IMR-90 (cell line): ENCODE measurements around the gene SH2D1B. TPM values are rescaled to one million over a fixed set of nuclear protein-coding genes. Genes with fewer than 3 reads are reported as not detected.

Source experiments
- ATAC-seq: fragments of 200-7000 bp; cut with Tn5 transposase; 2 replicates; pipeline ENCODE4 v1.9.1; 2020; ENCODE audit warnings: low read depth, mild to moderate bottlenecking, moderate library complexity
- BruUV-seq: library from RNA; stranded (reverse); fragments of 400-500 nt; replicated peaks from 2 replicates; lab custom pipeline; 2021; lab: Mats Ljungman, UMichigan
- CTCF ChIA-PET: fragments of 300-600 bp; formaldehyde crosslinking; extraction: SDS; loops from one replicate; lab custom pipeline; 2021; ENCODE audit warnings: antibody characterized with exemption; lab: Yijun Ruan, JAX
- POLR2A ChIA-PET: fragments of 300-600 bp; sonication (Branson Sonifier 250); formaldehyde crosslinking; loops from one replicate; lab custom pipeline; 2022; ENCODE audit warnings: antibody characterized with exemption; ENCODE audit not compliant: unreplicated experiment; lab: Charles Lee
- DNase-seq: peaks from one replicate; pipeline ENCODE4 v3.0.0; 2013
- H2AFZ ChIP-seq: replicated peaks from 2 replicates; pipeline ENCODE3; 2013; ENCODE audit warnings: low read length, mild to moderate bottlenecking; ENCODE audit not compliant: poor library complexity
- H2AK5ac ChIP-seq: 2 replicates; pipeline ENCODE4 v1.6.1; 2013; ENCODE audit warnings: low read depth, low read length, inconsistent platforms
- H2AK9ac ChIP-seq: replicated peaks from 2 replicates; pipeline ENCODE3; 2013; ENCODE audit warnings: mild to moderate bottlenecking, low read depth, low read length, moderate library complexity; ENCODE audit not compliant: poor library complexity
- H2BK120ac ChIP-seq: 2 replicates; pipeline ENCODE4 v1.6.1; 2013; ENCODE audit warnings: low read depth, low read length, inconsistent platforms
- H2BK15ac ChIP-seq: 3 replicates; pipeline ENCODE4 v1.6.1; 2013; ENCODE audit warnings: low read depth, low read length, inconsistent platforms
- H2BK20ac ChIP-seq: 2 replicates; pipeline ENCODE4 v1.6.1; 2013; ENCODE audit warnings: low read depth, mild to moderate bottlenecking, inconsistent platforms, low read length, moderate library complexity
- H2BK5ac ChIP-seq: 2 replicates; pipeline ENCODE4 v1.6.1; 2013; ENCODE audit warnings: mild to moderate bottlenecking, low read depth, low read length, inconsistent platforms; ENCODE audit not compliant: poor library complexity, severe bottlenecking
- H3K14ac ChIP-seq: replicated peaks from 2 replicates; pipeline ENCODE4 v1.6.1; 2013; ENCODE audit warnings: low read depth, low read length, inconsistent platforms
- H3K18ac ChIP-seq: 2 replicates; pipeline ENCODE4 v1.6.1; 2013; ENCODE audit warnings: low read depth, low read length, control low read depth
- H3K23ac ChIP-seq: 2 replicates; pipeline ENCODE4 v1.6.1; 2013; ENCODE audit warnings: low read depth, low read length, inconsistent platforms
- H3K27ac ChIP-seq: 2 replicates; pipeline ENCODE4 v1.5.1; 2013; ENCODE audit warnings: mild to moderate bottlenecking, control low read depth, low read length; ENCODE audit not compliant: insufficient read depth
- H3K27me3 ChIP-seq: 2 replicates; pipeline ENCODE4 v1.6.1; 2013; ENCODE audit warnings: low read length; ENCODE audit not compliant: control insufficient read depth, insufficient read depth
- H3K36me3 ChIP-seq: 2 replicates; pipeline ENCODE4 v1.6.1; 2013; ENCODE audit warnings: low read length, mixed read lengths; ENCODE audit not compliant: control insufficient read depth, insufficient read depth
- H3K4ac ChIP-seq: 2 replicates; pipeline ENCODE4 v1.6.1; 2013; ENCODE audit warnings: low read depth, low read length, inconsistent platforms
- H3K4me1 ChIP-seq: 2 replicates; pipeline ENCODE4 v1.6.1; 2013; ENCODE audit warnings: low read length, mixed read lengths; ENCODE audit not compliant: control insufficient read depth, insufficient read depth
- H3K4me2 ChIP-seq: 2 replicates; pipeline ENCODE4 v1.6.1; 2013; ENCODE audit warnings: low read depth, mild to moderate bottlenecking, control low read depth, low read length, moderate library complexity
- H3K4me3 ChIP-seq: 2 replicates; pipeline ENCODE4 v1.5.1; 2013; ENCODE audit warnings: low read depth, mild to moderate bottlenecking, control low read depth, low read length, moderate library complexity; ENCODE audit not compliant: insufficient read depth
- H3K56ac ChIP-seq: 2 replicates; pipeline ENCODE4 v1.6.1; 2013; ENCODE audit warnings: low read length, inconsistent platforms; ENCODE audit not compliant: insufficient read depth; ENCODE audit errors: extremely low read depth
- H3K79me1 ChIP-seq, 2 experiments: 2 replicates each; pipeline ENCODE4 v1.6.1; 2013; ENCODE audit warnings: low read length in 2 of 2, inconsistent platforms in 1 of 2, low read depth in 1 of 2
- H3K9ac ChIP-seq: 2 replicates; pipeline ENCODE4 v1.6.1; 2013; ENCODE audit warnings: low read depth, low read length, control low read depth
- H3K9me1 ChIP-seq: 2 replicates; pipeline ENCODE4 v1.6.1; 2013; ENCODE audit warnings: low read length, inconsistent platforms; ENCODE audit not compliant: insufficient read depth
- H3K9me3 ChIP-seq: 2 replicates; pipeline ENCODE4 v1.6.1; 2013; ENCODE audit warnings: low read length; ENCODE audit not compliant: control insufficient read depth, insufficient read depth
- H4K20me1 ChIP-seq: 2 replicates; pipeline ENCODE4 v1.6.1; 2013; ENCODE audit warnings: low read length, inconsistent platforms; ENCODE audit not compliant: insufficient read depth
- H4K5ac ChIP-seq: 2 replicates; pipeline ENCODE4 v1.6.1; 2013; ENCODE audit warnings: mild to moderate bottlenecking, low read depth, low read length, control low read depth
- H4K8ac ChIP-seq, 2 experiments: 2 replicates each; pipeline ENCODE4 v1.6.1; 2013; ENCODE audit warnings: low read depth in 2 of 2, low read length in 2 of 2, control low read depth in 1 of 2, inconsistent platforms in 1 of 2
- H4K91ac ChIP-seq: 2 replicates; pipeline ENCODE4 v1.6.1; 2013; ENCODE audit warnings: low read depth, low read length, inconsistent platforms; ENCODE audit not compliant: insufficient read depth
- BHLHE40 ChIP-seq: fragments of 150-350 bp; IDR thresholded peaks from 2 replicates; pipeline ENCODE4 v1.6.1; 2016; ENCODE audit warnings: mild to moderate bottlenecking, low read depth, low read length
- CEBPB ChIP-seq: IDR thresholded peaks from 2 replicates; pipeline ENCODE4 v1.6.1; 2012; ENCODE audit warnings: low read depth, low read length, improper control_type of control experiment
- CHD1 ChIP-seq: IDR thresholded peaks from 2 replicates; pipeline ENCODE4 v1.6.1; 2012; ENCODE audit warnings: low read depth, low read length, improper control_type of control experiment
- ELK1 ChIP-seq: fragments of 150-350 bp; IDR thresholded peaks from 2 replicates; pipeline ENCODE4 v1.6.1; 2016; ENCODE audit warnings: low read depth, mild to moderate bottlenecking, low read length, moderate library complexity, borderline replicate concordance
- FOS ChIP-seq: fragments of 150-350 bp; IDR thresholded peaks from 2 replicates; pipeline ENCODE4 v1.6.1; 2016; ENCODE audit warnings: low read depth, low read length
- MAFK ChIP-seq: IDR thresholded peaks from 2 replicates; pipeline ENCODE4 v1.6.1; 2012; ENCODE audit warnings: low read depth, low read length, improper control_type of control experiment
- MAZ ChIP-seq: IDR thresholded peaks from 2 replicates; pipeline ENCODE4 v1.6.1; 2012; ENCODE audit warnings: low read depth, mild to moderate bottlenecking, low read length, improper control_type of control experiment, moderate library complexity, borderline replicate concordance
- MXI1 ChIP-seq: IDR thresholded peaks from 2 replicates; pipeline ENCODE4 v1.6.1; 2012; ENCODE audit warnings: low read depth, mild to moderate bottlenecking, low read length, moderate library complexity, borderline replicate concordance
- POLR2A ChIP-seq: IDR thresholded peaks from 2 replicates; pipeline ENCODE4 v1.6.1; 2012; ENCODE audit warnings: mild to moderate bottlenecking, low read depth, low read length
- RAD21 ChIP-seq: IDR thresholded peaks from 2 replicates; pipeline ENCODE4 v1.6.1; 2012; ENCODE audit warnings: low read length, improper control_type of control experiment
- RCOR1 ChIP-seq: IDR thresholded peaks from 2 replicates; pipeline ENCODE4 v1.6.1; 2012; ENCODE audit warnings: mild to moderate bottlenecking, low read length, improper control_type of control experiment; ENCODE audit not compliant: insufficient replicate concordance
- RFX5 ChIP-seq: IDR thresholded peaks from 2 replicates; pipeline ENCODE4 v1.8.0; 2012; ENCODE audit warnings: low read depth, mild to moderate bottlenecking, low read length, moderate library complexity
- SMC3 ChIP-seq: fragments of 150-350 bp; IDR thresholded peaks from 2 replicates; pipeline ENCODE4 v1.6.1; 2016; ENCODE audit warnings: low read depth, mild to moderate bottlenecking, antibody characterized with exemption, low read length, moderate library complexity
- WGBS, 2 experiments: methylation state at CpG; one replicate each; pipeline versions ENCODE4 v1.1.5 to v1.1.7; 2013; ENCODE audit warnings: missing lambda C conversion rate in 2 of 2; ENCODE audit not compliant: insufficient read length in 1 of 2; ENCODE audit errors: extremely low coverage in 2 of 2; 5-methylcytosine and 5-hydroxymethylcytosine counted together
- dilution Hi-C: fragments of 300-500 bp; cut with HindIII; formaldehyde crosslinking; loops from one replicate; pipeline ENCODE4 v1.14.3; 2018; ENCODE audit warnings: low sequenced_read_pairs; ENCODE audit not compliant: unreplicated experiment
- in situ Hi-C: fragments of 300-500 bp; cut with MboI; formaldehyde crosslinking; loops from 3 replicates; pipeline ENCODE4 v1.14.3; 2019; ENCODE audit warnings: low sequenced_read_pairs, inconsistent platforms, mixed read lengths
- intact Hi-C: fragments of 100-400 bp; cut with micrococcal nuclease; formaldehyde crosslinking; loops from 2 replicates; pipeline ENCODE4 v1.10.0; 2022
- polyA plus RNA-seq, 3 experiments: library from polyadenylated mRNA; depleted of rRNA; stranded (reverse); fragments of >200 nt; gene quantifications; 2 replicates each; pipeline ENCODE4 v1.2.3, GENCODE V29; 2012; ENCODE audit warnings: low replicate concordance in 1 of 3
- total RNA-seq: library from RNA; depleted of rRNA; stranded (reverse); fragments of >200 nt; gene quantifications from 2 replicates; pipeline ENCODE4 v1.2.3, GENCODE V29; 2012
- TF ChIP-seq, protein P1 (sequence below): conservative IDR thresholded peaks from 2 replicates; pipeline ENCODE4 v1.5.1; 2012; ENCODE audit warnings: mild to moderate bottlenecking, low read depth, low read length, improper control_type of control experiment

Gene SH2D1B
- total and polyA plus RNA-seq, 2 of the 4 experiments (the other 2 are of a cell fraction), result 0.03 to 0.18 TPM

GRCh38 chr1:162369571-162369970 is 42.4 kb downstream of the SH2D1B start:
- Histone ChIP-seq H3K27me3 (peaks cover 21% of the 10 kb centered on the region), H3K4me3 (no peak overlapping the region), H3K14ac (no peak overlapping the region), H2BK15ac (no peak overlapping the region), H3K4me1 (no peaks in the 10 kb centered on the region), H4K91ac (no peak overlapping the region), H2AK9ac (no peak overlapping the region), H3K36me3 (no peaks in the 10 kb centered on the region), H3K18ac (no peak overlapping the region), H3K9me3 (no peaks in the 10 kb centered on the region), H3K4me2 (no peak overlapping the region), H3K9ac (no peak overlapping the region), H2AK5ac (no peak overlapping the region), H4K5ac (no peak overlapping the region), H2BK120ac (no peak overlapping the region), H3K79me1 (no peaks in the 10 kb centered on the region), H3K9me1 (no peaks in the 10 kb centered on the region), H3K4ac (no peak overlapping the region), H3K23ac (no peak overlapping the region), H4K8ac (no peak overlapping the region), H3K27ac (no peak overlapping the region), H4K20me1 (no peaks in the 10 kb centered on the region), H2BK5ac (no peak overlapping the region), H2BK20ac (no peak overlapping the region), H3K56ac (no peak overlapping the region), H2AFZ (no peak overlapping the region)
- ATAC-seq (no peak), DNase-seq (no peak)
- TF ChIP-seq POLR2A (no peak), BHLHE40 (no peak), MAFK (no peak), FOS (no peak), MAZ (no peak), CHD1 (no peak), SMC3 (no peak), RFX5 (no peak), MXI1 (no peak), CEBPB (no peak), RCOR1 (no peak), RAD21 (no peak), ELK1 (no peak)
- TF ChIP-seq, protein P1, sequence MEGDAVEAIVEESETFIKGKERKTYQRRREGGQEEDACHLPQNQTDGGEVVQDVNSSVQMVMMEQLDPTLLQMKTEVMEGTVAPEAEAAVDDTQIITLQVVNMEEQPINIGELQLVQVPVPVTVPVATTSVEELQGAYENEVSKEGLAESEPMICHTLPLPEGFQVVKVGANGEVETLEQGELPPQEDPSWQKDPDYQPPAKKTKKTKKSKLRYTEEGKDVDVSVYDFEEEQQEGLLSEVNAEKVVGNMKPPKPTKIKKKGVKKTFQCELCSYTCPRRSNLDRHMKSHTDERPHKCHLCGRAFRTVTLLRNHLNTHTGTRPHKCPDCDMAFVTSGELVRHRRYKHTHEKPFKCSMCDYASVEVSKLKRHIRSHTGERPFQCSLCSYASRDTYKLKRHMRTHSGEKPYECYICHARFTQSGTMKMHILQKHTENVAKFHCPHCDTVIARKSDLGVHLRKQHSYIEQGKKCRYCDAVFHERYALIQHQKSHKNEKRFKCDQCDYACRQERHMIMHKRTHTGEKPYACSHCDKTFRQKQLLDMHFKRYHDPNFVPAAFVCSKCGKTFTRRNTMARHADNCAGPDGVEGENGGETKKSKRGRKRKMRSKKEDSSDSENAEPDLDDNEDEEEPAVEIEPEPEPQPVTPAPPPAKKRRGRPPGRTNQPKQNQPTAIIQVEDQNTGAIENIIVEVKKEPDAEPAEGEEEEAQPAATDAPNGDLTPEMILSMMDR, result no peak
- intact Hi-C loops, result no loop called here
- ChIA-PET POLR2A (no interaction called here), CTCF (interaction anchor here (0.6 kb wide), 1 partner anchor 12 kb away, joined by 3 read pairs; no protein-coding TSS in a partner anchor)
- 20% methylated on average over 1 of the region's 7 CpGs; no CpG with 5 or more reads in 1 of the 2 experiments for WGBS, 2 experiments
- BruUV-seq, result no TSS peak
- in situ Hi-C loops, result no loop called here
- dilution Hi-C loops, result no loop called here
